Measurements from ENCODE around the gene SBK3. TPM values are rescaled to one million over a fixed set of nuclear protein-coding genes. Genes with fewer than 3 reads are reported as not detected.

SBK3 gene
- polyA plus RNA-seq, 3 donors: 0.12 to 0.28 (median 0.22) TPM

DNA sequence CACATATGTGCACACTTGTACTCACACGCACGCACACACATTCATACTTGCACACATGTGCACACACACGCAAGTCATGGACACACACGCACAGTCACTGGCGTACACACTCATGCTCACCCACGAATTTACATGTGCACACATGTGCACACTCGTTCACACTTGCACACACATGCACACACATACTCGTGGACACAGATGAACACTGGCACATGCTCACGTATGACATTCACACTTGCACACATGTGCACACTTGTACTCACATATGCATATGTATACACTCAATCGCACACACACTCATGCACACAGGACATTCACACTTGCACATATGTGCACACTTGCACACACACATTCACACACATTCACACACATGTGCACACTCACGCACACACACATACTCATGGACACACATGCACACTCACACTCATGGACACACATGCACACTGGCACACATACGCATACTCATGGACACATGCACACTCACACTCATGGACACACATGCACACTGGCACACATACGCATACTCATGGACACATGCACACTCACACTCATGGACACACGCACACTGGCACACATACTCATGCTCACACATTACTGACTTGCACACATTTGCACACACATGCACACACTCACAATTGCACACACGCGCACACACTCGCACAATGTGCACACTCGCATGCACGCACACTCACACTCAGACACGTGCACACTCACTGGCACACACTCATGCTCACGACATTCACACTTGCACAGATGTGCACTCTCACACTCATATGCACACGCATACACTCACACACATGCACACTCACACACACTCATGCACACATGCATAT is 17.9 kb downstream of the SBK3 start:
- no peak for DNase-seq (ENCODE audit: extremely low read depth in 1 of 11, low read depth in 9 of 11, low spot score in 4 of 11)

DNA sequence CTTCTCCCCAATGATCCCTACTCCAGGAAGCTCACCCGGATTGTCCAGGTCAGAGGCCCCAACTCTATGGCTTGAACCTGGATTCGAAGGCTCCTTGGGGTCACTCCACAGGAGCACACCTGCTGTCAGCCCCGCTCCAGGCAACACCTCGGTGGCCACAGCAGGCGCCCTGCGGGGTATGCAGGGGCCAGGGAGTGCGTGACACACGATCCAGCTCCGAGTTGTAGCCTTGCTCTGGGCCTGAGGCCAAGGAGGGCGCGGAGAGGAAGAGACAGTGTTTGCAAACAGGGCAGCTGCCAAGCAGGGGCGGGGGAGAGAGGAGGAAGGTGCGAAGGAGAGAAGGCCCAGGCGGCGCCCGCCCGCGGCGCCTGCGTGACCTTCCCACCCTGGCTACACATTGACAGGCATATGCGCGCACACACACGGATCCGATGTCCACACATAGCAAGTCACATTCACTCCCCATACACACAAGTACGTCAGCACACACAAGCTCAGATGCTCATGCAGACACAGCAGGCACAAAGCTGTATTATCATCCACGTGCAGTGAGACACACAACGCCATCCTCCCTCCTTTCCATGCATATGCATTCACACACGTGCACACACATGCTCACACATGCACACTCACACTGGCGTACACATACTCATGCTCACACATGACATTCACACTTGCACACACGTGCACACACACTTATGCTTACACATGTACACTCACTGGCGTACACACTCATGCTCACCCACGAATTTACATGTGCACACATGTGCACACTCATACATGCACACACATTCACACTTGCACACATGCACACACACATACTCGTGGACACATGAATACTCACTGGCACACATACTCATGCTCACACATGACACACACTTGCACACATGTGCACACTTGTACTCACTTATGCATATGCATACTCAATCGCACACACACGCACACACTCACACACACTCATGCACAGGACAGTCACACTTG is 18.8 kb downstream of the SBK3 start:
- peak in 2 of 11 donors; percentile 47 to 48 for DNase-seq (ENCODE audit: extremely low read depth in 1 of 11, low read depth in 9 of 11, low spot score in 4 of 11)

DNA sequence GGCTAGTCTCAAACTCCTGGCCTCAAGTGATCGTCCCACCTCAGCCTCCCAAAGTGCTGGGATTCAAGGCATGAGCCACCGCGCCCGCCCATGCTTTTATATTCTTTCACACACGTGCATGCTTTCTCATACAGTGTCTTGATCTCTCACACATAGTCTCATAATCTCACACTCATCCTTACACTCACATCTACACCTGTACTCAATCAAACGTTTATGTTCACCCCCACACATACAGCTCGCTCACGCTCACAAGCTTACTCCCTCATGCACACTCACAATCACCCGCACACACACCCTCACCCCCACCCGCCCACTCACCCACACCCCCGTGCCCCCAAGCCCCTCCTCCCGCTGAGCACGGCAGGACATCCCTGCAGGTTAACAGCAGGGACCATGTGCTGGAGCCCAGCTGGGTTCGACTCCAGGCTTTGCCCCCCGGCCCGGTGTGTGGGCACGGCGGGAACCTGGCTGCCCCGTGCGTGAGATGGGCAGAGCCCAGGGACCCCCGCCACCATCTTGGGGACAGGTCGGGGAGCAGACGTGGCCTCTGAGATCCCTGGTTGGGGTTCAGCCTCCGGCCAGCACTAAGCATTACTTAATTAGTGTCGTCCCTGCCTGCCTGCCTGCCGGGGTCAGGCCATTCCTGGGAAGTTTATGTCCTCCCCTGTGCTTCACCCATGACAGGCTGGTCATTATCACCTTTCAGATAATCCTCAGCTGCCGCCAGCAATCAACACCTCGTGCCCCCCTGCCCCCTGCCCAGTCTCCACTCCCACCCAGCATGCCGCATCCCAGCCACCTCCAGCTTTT is 19.8 kb downstream of the SBK3 start:
- no peak for DNase-seq (ENCODE audit: extremely low read depth in 1 of 11, low read depth in 9 of 11, low spot score in 4 of 11)

DNA sequence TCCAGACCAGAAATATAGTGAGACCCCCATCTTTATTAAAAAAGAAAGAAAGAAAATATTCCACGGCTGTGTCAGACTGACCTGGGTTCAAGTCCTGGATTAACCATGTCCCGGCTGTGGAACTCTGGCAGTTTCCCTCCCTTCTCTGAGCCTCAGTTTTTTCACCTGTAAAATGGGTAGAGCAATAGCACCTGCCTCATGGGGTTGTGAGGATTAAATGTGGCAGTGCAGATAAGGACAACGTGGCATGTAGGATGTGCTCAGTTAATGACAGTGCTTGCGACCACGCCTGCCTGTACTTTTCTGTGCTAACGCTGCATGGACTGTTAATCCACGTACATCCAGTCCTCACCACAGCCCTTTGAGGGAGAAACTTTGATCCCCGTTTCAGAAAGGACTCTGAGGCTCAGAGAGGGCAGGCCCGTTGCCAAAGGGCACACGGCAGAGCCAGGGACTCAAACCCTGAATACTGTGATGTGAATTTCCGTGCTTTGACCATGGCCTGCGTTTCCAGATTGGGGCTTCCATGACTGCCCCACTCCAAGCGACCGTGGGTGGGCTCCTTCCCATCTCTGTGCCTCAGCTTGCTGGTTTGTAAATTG is 24.6 kb downstream of the SBK3 start:
- DNase-seq (ENCODE audit: extremely low read depth in 1 of 11, low read depth in 9 of 11, low spot score in 4 of 11): no peak

DNA sequence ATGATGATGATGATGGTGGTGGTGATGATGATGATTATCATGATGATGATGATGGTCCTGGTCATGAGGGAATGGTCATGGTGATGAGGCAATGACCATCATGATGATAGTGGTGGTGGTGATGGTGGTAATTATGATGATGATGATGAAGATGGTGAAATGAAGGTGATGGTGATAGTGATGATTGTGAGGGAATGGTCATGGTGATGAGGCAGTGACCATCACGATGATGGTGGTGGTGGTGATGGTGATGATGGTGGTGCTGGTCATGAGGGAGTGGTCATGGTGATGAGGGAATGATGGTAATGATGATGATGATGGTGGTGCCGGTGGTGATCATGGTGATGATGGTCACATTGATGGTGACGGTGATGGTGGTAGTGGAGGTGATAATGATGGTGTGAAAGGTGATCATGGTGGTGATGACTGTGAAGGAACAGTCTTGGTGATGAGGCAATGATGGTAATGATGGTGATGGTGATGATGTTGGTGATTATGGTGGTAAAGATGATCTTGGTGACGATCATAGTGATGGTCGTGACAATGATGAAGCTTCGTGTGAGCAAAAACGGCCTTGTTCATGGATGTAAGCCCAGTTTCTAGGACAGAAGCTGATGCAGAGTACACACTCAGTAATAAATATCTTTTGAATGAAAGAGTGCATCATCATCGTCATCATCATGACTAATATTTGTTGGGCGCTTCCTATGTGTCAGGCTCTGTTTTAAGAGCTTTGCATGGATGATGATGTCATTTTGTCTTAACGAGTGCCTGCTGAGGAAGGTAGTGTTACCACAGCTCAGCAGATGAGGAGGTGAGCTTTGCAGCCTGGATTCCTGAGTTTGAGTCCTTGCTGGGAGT is 25.7 kb downstream of the SBK3 start:
- DNase-seq (ENCODE audit: extremely low read depth in 1 of 11, low read depth in 9 of 11, low spot score in 4 of 11): no peak

DNA sequence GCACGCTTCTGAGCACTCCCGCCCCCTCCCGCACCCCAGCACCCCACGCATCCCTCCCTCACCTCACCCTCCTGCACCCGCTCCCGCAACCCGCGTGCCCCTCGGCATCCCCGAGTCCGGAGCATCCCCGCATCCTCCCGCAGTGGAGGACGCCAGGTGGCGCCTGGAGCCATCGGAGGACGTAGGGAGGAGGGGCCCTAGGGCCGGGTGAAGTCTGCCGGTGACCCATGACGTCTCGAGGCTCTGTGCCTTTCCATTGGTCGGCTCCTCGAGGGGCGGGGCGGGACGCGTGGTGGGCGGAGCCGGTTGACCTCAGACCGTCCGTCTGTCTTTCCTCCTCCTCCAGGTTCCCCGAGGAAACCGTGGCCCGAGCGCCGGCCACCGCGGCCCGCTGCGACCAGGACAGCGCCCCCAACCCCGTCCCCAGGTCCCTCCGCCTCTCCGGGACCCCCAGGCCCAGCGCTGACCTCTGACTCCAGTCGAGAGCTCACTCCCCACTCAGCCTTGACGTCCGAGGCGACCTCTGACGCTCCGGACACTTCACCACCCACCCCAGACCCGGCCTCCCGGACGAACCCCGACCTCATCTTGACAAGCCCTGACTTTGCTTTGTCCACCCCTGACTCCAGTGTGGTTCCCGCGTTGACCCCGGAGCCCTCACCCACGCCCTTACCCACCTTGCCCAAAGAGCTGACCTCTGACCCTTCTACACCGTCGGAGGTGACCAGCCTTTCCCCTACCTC is 28.3 kb downstream of the SBK3 start:
- DNase-seq (ENCODE audit: extremely low read depth in 1 of 11, low read depth in 9 of 11, low spot score in 4 of 11): peak; percentile 77 to 87 (median 81)

DNA sequence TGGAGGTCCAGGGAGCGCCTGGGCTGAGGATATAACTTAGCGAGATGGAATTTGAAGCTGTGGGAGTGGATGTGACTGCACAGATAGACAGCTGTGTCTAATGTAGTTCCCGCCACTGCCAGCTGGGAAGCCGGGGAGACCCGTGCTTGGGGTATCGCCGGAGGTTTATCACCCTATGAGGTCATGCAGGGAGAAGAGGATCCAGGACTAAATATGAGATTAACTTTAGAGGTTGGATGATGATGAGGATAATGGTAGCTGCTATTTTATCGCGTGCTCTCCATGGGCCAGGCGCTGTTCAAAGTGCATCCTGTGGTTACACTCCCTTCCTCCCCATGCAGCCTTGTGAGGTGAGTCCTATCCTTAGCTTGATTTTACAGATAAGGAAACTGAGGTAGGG is 37.2 kb downstream of the SBK3 start:
- DNase-seq (ENCODE audit: extremely low read depth in 1 of 11, low read depth in 9 of 11, low spot score in 4 of 11): no peak

DNA sequence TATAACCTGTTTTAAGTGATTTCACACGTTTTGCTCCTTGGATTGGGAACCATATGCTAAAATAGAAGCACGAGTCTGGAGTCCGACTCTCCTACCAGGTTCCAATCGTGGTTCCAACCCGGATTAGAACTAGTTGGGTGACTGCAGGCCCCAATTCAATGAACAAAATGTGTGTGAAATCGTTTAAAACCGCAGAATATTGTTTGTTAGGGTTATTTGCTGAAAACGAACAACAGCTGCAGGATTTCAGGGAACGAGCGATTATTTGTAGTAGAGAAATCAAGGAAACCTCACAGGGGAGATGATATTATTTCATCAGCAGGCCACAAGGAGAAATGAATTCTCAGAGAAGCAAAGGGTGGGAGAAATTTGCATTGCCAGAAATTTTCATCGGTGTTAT is 40.4 kb downstream of the SBK3 start:
- DNase-seq (ENCODE audit: extremely low read depth in 1 of 11, low read depth in 9 of 11, low spot score in 4 of 11): no peak

DNA sequence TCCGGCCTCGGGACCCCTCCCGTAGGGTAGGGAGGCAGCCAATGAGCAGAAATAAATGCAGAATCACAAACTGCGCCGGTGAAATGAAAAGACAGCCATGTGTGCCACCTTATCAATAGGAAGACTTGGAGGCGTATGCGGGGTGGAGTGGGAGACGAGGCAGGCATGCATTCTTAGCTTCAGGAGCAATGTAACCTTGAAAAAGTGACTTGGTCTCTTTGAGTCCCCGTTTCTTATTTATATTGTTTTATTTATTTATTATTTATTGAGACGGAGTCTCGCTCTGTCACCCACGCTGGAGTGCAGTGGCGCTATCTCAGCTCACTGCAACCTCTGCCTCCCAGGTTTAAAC is 41.1 kb downstream of the SBK3 start:
- no peak for DNase-seq (ENCODE audit: extremely low read depth in 1 of 11, low read depth in 9 of 11, low spot score in 4 of 11)

DNA sequence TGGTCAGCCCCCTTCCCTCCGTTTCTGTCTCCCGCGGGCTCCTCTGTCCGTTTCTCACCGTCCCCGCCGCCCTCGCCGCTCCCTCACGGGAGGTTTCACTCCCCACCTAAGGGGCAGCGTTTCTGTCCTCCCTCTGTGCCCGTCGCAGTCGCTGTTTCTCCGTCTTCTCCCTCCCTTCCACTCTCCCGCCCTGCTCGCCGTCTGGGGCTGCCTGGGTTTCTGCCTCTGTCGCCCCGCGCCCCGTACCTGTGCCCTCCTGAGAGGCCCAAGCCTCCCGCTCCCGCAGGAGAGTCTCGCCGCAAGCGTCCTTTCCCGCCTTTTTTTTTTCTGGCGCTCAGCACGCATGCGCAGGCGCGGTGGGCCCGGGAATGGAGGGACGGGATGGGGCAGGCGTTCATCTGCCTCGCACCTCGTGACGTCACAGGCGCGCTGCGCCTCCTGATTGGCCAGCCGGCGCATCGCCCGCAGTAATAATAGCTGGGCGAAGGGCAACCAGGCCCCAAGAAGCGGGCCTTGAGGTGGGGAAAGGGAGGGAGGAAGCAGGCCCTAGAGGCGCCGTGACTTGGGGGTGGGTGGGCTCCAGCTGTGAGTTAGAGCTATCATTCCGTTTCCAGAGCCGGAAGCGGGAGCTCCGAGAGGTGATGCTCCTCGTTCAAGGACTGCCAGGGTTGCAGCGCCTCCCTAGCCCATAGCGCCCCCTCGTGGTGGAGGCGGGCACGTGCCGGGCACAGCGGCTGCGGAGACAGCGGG is 41.7 kb downstream of the SBK3 start:
- peak; percentile 78 to 89 (median 86) for DNase-seq (ENCODE audit: extremely low read depth in 1 of 11, low read depth in 9 of 11, low spot score in 4 of 11)

DNA sequence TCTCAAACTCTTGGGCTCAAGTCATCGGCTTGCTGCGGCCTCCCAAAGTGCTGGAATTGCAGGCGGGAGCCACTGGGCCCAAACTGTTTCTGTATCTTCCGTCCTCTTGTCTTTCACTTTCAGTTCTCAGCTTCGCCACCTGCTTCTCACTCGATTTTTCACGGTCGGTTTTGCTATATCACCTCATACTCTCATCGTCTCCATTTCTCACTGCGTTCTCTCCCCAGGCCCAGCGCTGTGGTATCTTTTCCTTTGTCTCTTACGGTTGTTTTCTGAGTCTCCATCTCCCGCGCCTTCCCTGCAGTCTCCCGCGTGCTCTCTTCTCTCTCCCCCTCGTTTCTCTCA is 42.2 kb downstream of the SBK3 start:
- DNase-seq (ENCODE audit: extremely low read depth in 1 of 11, low read depth in 9 of 11, low spot score in 4 of 11): no peak

DNA sequence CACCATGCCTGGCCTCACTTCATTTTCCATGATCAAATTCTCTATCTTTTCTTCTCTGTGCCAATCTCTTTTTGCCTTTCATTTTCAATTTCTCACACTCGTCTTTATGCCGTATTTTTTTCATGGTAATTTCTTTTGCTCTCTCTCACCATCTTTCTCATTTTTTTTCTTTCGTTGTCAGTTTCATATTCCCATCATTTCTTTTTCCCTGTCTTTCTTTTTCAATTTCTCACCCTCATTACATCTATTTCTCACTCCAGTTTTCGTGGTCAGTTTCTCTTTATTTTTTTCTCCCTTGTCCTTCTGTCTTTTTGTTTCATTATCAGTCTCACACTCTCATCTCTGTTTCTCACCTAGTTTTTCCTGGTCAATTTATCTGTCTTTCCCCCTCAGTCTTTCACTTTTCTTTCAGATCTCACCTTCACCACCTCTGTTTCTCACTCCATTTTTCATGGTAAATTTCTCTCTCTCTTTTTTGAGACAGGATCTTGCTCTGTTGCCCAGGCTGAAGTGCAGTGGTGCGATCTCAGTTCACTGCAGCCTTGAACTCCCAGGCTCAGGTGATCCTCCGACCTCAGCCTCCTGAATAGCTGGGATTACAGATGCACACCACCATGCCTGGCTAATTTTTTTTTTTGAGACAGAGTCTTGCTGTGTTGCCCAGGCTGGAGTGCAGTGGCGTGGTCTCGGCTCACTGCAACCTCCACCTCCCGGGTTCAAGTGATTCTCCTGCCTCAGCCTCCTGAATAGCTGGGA is 43.0 kb downstream of the SBK3 start:
- DNase-seq (ENCODE audit: extremely low read depth in 1 of 11, low read depth in 9 of 11, low spot score in 4 of 11): no peak

DNA sequence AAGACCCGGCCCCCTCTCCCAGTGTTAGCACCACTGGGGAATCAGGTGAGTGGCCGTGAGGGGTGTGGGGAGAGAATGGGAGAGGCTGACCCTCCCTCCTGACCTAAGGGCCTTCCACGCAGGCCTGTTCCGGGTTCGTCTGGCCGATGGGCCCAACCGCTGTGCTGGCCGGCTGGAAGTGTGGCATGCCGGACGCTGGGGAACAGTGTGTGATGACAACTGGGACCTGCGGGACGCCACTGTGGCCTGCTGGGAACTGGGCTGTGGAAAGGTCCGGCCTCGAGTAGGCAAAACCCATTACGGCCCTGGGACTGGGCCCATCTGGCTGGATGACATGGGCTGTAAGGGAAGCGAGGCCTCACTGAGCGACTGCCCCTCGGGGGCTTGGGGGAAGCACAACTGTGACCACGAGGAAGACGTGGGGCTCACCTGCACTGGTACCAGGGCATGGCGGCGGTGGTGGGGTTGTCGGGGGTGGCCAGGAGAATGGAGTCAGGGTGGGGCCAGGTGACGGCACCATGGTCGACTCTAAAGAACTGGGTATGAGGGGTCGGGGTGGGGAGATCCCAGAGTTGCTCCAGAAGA is 44.9 kb downstream of the SBK3 start:
- DNase-seq (ENCODE audit: extremely low read depth in 1 of 11, low read depth in 9 of 11, low spot score in 4 of 11): no peak

DNA sequence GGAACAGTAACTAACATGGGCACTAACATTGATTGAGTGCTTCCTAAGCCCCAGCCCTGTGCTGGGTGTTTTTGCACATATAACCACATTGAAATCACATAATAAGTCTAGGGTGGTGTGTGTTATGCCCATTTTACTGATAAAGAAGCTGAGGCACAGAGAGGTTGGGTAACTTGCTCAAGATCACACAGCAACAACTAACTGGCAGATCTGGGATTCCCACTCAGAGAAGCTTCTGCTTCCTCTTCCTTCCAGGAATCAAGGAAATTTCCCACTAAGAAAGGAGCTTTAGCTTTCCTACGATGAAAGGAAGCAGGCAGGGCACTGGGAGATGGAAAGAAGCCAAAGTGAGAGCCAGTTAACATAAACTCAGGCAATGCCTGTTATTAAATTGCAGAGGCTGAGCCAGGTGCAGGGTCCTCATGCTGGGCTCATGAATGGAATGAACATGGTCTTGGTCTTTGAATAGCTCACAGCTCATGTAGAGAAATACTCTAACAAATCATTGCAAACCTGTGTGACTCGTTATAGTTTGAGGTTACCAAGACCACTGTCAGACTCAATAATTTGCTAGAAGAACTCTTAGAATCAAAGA is 47.0 kb downstream of the SBK3 start:
- DNase-seq (ENCODE audit: extremely low read depth in 1 of 11, low read depth in 9 of 11, low spot score in 4 of 11): no peak

DNA sequence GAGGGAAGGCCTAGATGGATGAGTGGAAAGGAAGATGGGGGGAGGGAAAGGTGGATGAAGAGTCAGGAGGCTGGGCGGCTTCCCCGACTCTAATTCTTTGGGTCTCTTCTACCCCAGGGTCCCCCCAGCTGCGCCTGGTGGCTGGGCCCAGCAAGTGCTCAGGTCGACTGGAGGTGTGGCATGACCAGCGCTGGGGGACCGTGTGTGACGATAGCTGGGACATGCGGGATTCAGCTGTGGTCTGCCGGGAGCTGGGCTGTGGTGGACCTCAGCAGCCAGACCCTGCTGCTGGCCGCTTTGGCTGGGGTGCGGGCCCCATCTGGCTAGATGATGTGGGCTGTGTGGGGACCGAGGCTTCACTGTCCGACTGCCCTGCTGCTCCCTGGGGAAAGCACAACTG is 47.6 kb downstream of the SBK3 start:
- DNase-seq (ENCODE audit: extremely low read depth in 1 of 11, low read depth in 9 of 11, low spot score in 4 of 11): no peak

All from renal cortex interstitium (tissue), 11 donors.